ENCODE data around the gene MICAL1. TPM values are rescaled to one million over a fixed set of nuclear protein-coding genes. Genes with fewer than 3 reads are reported as not detected.
A peak's percentile ranks its signal among the peaks of the same experiment; 100 is the strongest.

MICAL1 gene
- polyA plus RNA-seq (2011; rRNA removed) (14.1 and 14.9 TPM in 2 replicates), polyA plus RNA-seq (2017; fragmentation: RNase III; extraction: RNeasy Plus Mini Kit Qiagen cat#74134 plus additional on column Dnase treatment) (13.4 to 20.3 TPM (median 16.9 TPM) in 3 replicates), polyA minus RNA-seq (2011; rRNA and poly(A)+ RNA removed) (11.1 and 12.9 TPM in 2 replicates)
- 8.9 and 10.7 TPM in 2 replicates for polyA plus RNA-seq (2012; cell fraction: cytosol; rRNA removed)
- polyA plus RNA-seq (2012; cell fraction: nucleus; rRNA removed), result 105 and 108 TPM in 2 replicates

DNA sequence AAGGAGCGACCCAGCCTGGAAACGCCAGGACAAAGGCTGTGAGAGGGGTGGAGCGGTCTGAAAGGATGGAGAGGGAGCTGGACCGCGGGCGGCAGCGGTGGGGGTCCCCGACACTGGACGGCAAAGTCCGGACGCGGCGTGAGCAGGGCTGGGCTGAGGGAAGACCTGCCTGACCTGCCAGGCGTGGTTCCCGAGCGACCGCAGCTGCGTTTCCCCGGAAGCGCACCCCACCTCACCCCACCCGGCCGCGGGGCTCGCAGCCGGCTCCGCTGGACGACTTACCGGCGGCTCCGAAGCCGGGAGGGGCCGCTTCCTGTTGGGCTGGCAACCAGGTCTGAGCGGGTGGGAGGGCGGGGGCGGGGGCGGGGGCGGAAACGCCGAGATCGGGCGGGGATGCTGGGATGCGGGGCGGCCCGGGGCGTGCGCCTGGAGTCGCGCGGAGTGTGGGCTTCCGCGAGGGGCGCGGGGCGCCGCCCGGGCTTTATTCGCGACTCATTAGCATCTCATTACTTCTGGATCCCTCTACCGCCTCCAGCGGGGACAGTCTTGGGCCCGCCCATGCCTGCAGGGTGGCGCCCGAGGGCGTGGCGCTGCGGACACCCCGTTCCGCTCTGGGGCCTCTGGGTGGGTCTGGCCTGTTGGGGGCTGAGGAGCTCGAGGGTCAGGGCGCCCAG lies at the start of gene MICAL1:
TSS of gene MICAL1 (minus strand) at position 336 of the 674 bp plus-strand sequence. CDS start 1,576 bp downstream, outside the sequence.
- WGBS (ENCODE audit: missing lambda C conversion rate), result 3% methylated on average over 20 of the region's 70 CpGs
- Histone ChIP-seq H3K4me3 (peak within 1 kb of the TSS; percentile 93), H3K4me1 (peaks cover 14% of the 10 kb centered on the region; the same call in 1 of the 3 replicates), H3K4me2 (peak within 1 kb of the TSS; percentile 92), H3K27ac (peak within 1 kb of the TSS; percentile 81 to 93), H3K9me3 (no peaks in the 10 kb centered on the region)
- peak; percentile 84 to 89 for ATAC-seq
- CTCF ChIA-PET, result interaction anchor here (2.1 to 2.4 kb wide), 2 partner anchors 13 to 268 kb away, joined by 8 to 10 read pairs; no protein-coding TSS in a partner anchor
- DNase-seq (ENCODE audit: low read depth in 1 of 2, low spot score in 1 of 2), result peak; percentile 33 to 40
- no peak for FAIRE-seq
- POLR2A ChIA-PET, result interaction anchor here (0.6 to 4.1 kb wide), 2 partner anchors 12 to 14 kb away, joined by 3 to 18 read pairs; partner anchors contain the start of genes PPIL6 and SMPD2
- TF ChIP-seq POLR2A (IDR thresholded peaks at IDR 0.05; ENCODE audit: low read length), result peak; percentile 47
- TF ChIP-seq, protein P1, sequence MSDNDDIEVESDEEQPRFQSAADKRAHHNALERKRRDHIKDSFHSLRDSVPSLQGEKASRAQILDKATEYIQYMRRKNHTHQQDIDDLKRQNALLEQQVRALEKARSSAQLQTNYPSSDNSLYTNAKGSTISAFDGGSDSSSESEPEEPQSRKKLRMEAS (IDR thresholded peaks at IDR 0.05), result 0 out of 2 replicates have a peak, but pooled peaks have one; percentile 33
- TF ChIP-seq RNF2 (IDR thresholded peaks at IDR 0.05; ENCODE audit: borderline replicate concordance, low read depth), result peak; percentile 50; the same call in 1 of the 2 replicates
- TF ChIP-seq ELK1 (IDR thresholded peaks at IDR 0.05; ENCODE audit: low read depth, low read length), result no peak

DNA sequence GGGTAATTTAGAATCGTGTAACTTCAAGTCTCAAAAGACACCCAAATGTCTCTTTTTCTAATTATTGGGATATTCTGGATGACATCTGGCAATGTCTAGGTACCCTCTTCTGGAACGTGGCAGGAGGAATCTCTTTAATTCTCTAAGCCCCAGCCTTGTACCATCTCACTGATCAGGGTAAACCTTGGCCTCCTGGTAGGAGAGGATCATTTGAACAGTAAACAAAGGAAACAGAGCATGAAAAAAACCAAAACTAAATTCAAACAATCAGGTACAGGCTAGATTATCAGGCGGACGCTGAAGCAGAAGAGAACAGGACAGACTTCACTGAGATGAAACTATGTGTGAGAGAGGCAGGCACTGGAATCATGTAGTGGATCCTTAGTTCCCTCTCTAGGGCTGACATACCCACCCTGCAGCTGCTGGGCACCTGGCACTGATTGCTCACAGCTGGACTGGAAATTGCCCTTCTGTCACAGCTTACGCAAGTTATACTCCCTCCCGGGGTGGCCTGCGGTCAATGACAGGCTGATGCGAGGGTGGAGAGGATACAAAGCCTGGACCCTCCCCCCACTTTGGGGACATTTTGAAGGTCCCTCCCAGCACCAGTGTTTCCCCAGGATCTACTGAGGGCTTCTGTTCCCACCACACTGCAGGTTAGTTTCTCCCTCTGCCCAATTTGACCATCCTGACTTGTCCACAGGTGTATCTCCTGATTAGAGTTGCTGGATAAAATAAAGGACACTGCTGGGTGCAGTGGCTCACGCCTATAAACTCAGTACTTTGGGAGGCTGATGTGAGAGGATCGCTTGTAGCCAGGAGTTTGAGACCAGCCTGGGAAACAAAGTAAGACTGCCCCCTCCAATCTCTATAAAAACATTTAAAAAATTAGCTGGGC lies 48.0 kb upstream of the MICAL1 start:
- Histone ChIP-seq H3K4me2 (no peak overlapping the region), H3K4me3 (no peak overlapping the region), H3K4me1 (no peaks in the 10 kb centered on the region), H3K9me3 (no peaks in the 10 kb centered on the region), H3K27ac (no peak overlapping the region)
- 47% methylated on average over 10 of the region's 10 CpGs for WGBS (ENCODE audit: missing lambda C conversion rate)
- POLR2A ChIA-PET, result no interaction called here
- TF ChIP-seq TP53 (CRISPR knock-in tag; IDR thresholded peaks at IDR 0.05) (no peak), ZC3H11A (IDR thresholded peaks at IDR 0.05) (no peak), HEYL (CRISPR knock-in tag; IDR thresholded peaks at IDR 0.05) (no peak), HES2 (IDR thresholded peaks at IDR 0.05) (no peak), ZSCAN20 (CRISPR knock-in tag; IDR thresholded peaks at IDR 0.05) (no peak), MAFK (IDR thresholded peaks at IDR 0.05; ENCODE audit: partially characterized antibody) (no peak), HOXB5 (CRISPR knock-in tag; IDR thresholded peaks at IDR 0.05) (no peak)
- CTCF ChIA-PET, result no interaction called here
- ATAC-seq, result no peak
- no peak for DNase-seq (ENCODE audit: low read depth in 1 of 2, low spot score in 1 of 2)
- FAIRE-seq, result no peak

GRCh38 chr6:109498936-109499335 lies 43.4 kb upstream of the MICAL1 start:
- no peak overlapping the region for H3K4me2 ChIP-seq
- TF ChIP-seq BCL3 (IDR thresholded peaks at IDR 0.05) (no peak), ZNF302 (CRISPR knock-in tag; IDR thresholded peaks at IDR 0.05) (no peak), ATOH8 (CRISPR knock-in tag; IDR thresholded peaks at IDR 0.05; ENCODE audit: low read depth) (no peak), MYC (IDR thresholded peaks at IDR 0.05; ENCODE audit: borderline replicate concordance, low read length) (no peak)
- ChIA-PET CTCF (interaction anchor here (0.6 kb wide), 1 partner anchor 507 kb away, joined by 5 read pairs; no protein-coding TSS in a partner anchor), POLR2A (no interaction called here)
- ATAC-seq, result no peak
- DNase-seq (ENCODE audit: low read depth in 1 of 2, low spot score in 1 of 2), result no peak
- no peak for FAIRE-seq
- no peak overlapping the region for H3K27ac ChIP-seq
- no peaks in the 10 kb centered on the region for H3K9me3 ChIP-seq
- WGBS (ENCODE audit: missing lambda C conversion rate), result 54% methylated on average over 2 of the region's 2 CpGs
- no peak overlapping the region for H3K4me3 ChIP-seq
- no peaks in the 10 kb centered on the region for H3K4me1 ChIP-seq

Measured in A549 (cell line).